HG03196 (cell line): ENCODE measurements around the gene SLC22A4.

Experiments
- ATAC-seq: cut with Tn5 transposase; IDR thresholded peaks from one replicate; pipeline ENCODE4 v1.9.1; 2021; ENCODE audit not compliant: unreplicated experiment

The SLC22A4 gene

DNA sequence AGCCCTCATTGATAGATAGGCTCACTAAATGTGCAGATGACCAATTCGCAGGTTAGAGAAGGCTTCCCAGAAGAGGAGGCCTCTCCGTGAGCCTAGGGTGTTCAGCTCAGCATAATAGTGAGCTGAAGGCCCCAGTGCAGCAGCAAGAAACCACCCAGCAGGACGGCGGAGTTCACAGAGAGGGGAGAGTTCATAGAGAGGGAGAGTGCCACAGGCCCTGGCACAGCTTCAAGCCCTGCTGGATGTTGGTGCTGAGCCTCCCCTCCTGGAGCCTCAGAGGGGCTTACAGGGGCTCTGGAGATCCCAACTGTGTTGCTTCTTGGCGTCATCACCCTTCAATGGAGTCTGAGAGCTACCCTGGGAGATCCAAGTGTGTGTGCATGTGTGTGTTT, 77.4 kb downstream of the SLC22A4 start:
- no peak for ATAC-seq

DNA sequence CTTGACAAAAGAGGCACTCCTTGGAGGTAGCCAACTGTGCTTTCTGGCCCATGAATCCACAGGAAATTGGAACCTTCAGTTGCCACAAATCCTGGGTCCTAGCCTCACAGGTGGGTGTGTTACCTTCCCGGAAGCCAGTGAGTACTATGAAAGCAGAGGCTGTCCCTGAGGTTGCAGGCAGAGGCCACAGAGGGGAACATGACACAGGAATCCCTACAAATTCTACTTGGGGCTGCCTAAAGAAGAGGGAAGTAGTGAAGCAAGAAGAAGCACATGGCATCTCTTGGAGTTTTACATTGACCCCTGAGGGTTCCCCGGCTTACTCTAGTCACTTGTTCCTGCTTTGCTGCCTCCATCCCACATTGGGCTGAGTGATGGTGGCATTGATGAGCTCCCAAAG, 77.9 kb downstream of the SLC22A4 start:
- ATAC-seq: no peak

DNA sequence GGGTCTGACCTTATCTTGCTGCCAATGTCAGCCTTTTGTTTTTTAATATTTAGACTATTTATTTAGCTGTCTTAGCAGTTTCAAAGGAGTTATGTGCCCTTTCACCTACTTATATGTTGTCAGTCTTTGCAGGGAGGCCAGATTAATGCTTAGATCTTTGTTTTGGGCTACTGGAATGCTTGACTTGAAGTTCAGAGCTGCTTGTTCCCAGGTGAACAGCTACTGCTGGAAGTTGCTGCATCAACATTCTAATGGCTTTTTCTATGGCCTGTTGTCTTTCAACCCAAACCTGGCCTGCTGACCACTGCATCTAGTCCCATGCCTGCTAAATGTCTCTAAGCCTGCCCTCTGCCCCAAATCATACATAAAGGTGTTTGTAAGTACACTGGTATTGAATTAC, 78.3 kb downstream of the SLC22A4 start:
- ATAC-seq: no peak

DNA sequence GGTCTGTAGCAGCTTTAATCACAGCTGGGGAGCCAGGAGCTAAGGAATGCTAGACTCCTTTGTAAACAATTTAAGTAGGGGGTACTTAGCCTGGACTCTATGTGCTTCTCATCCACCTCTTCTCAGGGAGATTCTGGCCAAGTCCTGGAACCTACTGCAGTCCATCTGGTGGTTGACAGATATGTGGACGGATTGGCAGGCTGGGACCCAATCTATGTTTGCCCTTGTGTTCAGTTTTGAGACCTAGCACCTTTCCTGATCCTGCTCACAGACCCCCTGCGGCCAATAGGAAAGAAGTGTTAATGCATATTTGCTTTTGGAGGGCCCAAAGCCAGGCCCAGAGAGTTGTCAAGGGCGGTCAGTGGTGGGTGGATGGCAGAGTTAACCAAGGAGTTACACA, 81.8 kb downstream of the SLC22A4 start:
- ATAC-seq: no peak

DNA sequence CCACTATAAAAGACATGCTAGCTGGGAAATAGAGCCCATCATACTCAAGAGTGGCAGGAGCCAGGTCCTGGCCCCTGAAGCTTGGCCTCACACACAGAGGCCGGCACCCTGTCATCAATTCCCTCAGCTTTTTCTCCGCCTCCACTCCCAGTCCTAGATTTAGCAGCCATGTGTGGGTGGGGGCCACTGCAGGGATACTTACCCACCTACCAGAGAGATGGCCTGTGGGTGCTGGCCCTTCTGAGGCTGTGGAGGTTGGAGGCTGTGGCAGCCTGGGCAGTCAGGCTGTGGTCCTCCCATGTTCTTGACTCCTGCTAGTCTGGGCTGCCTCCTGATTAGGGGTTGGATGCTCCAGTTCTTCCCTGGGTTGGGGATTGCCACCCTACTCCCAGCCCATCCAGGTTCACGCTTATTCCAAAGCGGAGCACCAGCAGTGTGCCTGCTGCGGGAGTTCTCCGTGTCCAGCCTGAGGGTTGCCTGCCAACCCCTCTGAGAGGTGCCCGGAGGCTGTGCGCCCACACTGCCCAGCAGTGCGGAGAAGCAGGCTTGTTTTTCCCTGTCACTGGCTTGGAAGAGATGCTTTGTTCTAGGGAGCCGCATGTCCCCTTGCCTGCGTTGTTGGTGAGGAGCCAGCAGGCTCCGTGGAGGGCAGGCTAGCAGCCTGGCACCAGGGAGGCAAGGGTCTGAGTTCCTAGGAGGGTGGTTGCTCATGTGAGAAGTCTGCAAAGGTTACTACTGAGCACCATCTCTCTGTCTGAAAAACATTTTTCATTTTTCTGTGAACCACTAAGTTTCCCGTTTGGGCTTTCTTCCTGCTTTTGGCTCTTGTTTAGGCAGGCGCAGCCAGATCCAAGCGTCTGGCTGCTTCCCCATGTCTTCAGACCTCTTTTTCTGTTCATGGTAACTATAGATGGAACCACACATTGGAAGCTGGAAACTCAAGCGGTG, 82.8 kb downstream of the SLC22A4 start:
- ATAC-seq: no peak

DNA sequence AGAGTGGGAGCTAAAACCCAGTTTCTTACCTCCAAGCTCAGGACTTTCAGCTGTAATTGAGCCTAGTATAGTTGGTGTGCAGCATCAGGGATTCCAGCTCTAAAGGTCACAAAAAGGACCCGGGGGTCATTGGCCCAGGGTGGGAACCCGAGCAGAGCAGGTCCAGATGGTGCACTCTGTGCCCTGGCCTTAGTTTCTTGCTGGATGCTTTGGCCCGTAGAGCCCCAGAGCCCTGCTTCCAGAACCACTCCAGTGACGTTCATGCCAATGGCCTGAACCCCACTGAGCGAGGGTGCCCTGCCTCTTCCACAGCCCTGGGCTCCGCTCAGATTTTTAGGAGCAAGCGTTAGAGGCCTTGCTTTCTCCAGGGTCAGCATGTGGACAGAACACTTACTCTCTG, 83.5 kb downstream of the SLC22A4 start:
- ATAC-seq: no peak

DNA sequence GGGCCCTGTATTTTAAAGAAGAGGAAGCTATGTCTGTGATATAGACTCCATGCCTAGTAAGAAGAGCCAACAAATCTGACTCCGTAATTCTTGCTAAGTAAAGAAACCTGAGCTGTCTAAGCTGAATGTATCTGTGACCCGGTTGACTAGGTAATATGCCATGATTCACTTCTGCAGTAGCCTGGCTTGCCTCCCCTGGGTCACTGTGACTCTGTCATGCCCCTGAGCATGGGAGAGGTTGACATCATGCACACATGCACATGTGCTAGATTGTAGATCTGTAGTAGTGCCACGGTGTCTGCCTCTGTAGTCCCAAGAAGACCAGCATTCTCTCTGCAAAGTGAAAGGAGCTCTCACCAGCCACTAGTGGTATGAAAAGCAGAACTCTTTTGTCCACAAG, 84.4 kb downstream of the SLC22A4 start:
- ATAC-seq: no peak

DNA sequence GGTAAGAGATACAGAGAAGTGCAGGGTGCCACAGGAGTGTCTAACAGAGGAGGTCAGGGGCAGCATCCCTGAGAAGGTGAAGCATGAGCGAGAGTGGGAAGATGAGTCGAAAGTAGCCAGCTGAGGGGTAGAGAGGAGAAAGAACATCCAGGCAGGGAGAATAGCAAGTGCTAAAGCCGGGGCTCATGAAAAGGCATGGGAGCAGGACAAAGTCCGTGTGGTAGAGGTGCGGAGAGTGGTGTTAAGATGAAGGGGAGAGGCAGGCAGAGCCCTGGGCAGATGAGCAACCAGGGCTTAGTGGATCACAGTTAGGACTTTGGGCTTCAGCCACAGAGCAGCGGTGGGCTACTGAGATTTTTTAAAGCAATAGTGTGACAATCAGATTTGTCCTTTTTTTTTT, 85.9 kb downstream of the SLC22A4 start:
- no peak for ATAC-seq

DNA sequence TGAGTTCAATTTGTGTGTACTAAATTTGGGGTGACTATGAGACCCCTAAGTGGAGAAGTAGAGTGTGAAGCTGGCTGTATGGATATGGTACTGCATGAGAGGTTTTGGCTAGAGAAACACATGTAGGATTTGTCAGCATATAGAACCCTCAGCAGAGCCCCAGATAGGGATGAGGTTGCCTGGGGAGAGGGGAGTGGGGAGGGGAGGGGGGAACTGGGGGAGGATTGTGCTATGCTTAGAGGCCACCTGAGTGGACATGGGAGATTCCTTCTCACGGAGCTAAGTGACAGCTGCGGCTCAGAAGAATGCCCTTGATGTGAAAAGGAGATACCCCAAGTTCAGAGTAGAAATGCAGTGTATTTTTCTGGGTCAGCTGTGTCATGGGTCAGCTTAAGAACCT, 86.5 kb downstream of the SLC22A4 start:
- no peak for ATAC-seq

DNA sequence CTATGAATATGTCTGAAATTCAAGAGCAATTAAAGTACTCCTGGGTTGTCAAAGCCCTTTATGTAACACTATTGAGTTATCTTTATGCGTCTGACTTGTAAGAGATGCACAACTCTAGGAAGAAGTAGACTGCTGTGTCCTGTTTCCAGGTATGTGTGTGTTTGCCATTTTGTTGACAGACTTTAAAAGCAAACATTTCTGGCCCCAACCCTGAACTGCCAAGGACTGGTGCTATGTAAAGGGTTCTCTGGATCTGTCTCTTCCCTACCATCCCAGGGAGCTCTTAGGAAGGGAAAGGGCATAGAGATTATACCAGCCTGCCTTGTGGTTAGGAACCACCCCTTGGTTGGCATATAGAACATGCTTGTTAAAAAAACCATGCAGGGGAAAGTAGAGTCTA, 87.4 kb downstream of the SLC22A4 start:
- no peak for ATAC-seq

DNA sequence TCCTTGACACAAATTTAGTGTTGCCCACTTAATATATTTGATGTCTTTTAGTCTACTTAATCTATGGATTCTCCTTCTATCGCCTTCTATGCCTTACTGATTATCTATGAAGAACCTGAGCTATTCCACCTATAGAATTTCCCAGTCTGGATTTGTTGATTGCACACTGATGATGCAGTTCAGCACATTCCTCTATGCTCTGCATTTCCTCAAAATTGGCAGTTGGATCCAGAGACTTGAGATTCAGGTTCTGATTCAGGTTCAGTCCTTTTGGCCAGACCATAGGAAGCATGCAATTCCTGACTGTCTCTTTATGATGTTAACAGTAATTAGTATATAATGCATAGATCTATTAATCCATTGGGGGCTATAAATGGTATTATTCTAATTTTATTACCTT, 89.1 kb downstream of the SLC22A4 start:
- no peak for ATAC-seq

DNA sequence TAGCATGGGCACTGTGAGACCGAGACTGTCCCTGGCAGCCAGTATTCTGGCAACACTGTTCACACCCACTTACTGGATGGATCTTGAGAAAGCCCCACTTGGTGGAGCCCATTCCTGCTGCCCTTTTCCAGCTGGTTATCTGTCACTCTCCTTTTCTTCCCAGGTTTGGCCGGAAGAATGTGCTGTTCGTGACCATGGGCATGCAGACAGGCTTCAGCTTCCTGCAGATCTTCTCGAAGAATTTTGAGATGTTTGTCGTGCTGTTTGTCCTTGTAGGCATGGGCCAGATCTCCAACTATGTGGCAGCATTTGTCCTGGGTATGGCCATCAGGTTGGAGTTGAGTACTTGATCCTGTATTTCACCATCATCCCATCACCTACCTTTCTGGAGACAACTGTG, 89.8 kb downstream of the SLC22A4 start:
- no peak for ATAC-seq

DNA sequence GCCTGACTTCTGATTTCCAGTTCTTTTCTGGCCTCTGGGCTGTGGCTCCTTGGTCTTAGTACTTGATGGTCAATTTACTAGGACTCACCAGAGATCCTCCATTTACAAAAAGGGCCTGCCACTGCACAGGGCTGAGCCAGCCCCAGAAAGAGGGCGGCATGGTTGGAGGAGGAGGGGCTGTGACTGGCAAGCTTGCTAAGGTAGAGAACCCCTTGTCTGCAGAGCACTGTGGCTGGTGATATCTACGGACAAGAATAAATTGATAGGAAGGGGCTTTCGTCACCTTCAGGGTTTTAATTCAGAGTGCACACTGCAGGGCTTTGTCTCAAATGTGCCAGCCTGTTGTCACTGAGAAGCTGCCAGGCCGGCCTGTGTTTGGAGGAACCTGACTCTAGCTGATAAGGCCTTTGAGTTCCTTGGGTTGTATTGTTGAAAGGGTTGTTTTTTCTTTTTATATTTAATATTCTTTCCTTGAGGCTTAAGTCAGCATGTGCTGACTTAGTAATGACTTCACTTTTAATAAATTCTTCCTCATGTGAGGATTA, 90.4 kb downstream of the SLC22A4 start:
- no peak for ATAC-seq

DNA sequence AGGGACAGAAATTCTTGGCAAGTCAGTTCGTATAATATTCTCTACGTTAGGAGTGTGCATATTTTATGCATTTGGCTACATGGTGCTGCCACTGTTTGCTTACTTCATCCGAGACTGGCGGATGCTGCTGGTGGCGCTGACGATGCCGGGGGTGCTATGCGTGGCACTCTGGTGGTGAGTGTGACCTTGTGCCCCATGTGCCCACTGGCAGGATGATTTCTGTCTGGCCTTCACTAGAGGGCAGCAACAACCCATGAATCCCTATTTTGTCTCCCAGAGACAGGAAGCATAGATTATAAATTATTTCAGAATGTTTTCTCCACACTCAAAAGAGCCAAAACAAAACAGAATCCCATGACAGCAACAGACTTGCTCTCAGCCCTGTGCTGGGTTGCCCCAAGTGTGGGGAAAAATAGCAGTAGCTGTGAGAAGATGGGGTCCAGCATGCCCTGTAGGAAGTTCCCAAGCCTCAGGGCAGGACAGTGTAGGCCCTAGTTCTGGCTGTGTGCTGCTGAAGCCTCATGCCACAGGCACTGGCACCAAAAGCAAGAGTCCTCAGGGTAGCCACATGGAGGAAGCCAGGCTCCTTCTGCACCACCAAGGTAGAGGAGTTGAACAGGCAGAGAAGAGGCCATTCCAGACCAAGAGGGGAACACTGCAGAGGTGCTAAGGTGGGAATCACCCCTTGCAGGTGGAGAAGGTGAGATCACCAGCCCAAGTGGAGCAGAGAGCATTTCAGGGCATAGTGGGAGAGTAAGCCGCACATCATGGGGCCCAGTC, 91.3 kb downstream of the SLC22A4 start:
- no peak for ATAC-seq

DNA sequence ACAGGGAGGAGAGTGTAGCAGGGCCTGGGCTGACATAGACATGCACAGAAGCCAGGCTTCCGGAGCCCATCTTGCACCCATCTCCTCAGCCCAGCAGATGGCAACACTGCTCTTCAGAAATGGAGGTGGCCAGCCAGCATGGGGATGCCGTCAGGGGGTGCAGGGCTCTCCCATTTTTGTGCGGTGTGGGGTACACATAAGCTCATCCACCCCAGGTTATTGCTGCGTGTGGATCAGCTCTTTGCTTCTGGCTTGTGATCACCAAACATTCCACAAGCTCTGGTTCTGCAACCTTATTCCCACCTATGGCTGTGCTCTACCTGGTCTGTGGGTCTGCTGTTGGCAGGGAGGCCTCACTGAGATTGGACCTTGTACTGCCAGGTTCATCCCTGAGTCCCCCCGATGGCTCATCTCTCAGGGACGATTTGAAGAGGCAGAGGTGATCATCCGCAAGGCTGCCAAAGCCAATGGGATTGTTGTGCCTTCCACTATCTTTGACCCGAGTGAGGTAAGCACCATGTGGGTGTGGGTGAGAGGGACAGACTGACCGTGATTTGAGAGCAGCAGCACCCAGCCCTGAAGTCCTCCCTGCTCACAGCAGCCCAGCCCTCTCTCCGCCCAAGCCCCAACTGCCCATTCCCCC, 92.6 kb downstream of the SLC22A4 start:
- peak; percentile 74 for ATAC-seq

DNA sequence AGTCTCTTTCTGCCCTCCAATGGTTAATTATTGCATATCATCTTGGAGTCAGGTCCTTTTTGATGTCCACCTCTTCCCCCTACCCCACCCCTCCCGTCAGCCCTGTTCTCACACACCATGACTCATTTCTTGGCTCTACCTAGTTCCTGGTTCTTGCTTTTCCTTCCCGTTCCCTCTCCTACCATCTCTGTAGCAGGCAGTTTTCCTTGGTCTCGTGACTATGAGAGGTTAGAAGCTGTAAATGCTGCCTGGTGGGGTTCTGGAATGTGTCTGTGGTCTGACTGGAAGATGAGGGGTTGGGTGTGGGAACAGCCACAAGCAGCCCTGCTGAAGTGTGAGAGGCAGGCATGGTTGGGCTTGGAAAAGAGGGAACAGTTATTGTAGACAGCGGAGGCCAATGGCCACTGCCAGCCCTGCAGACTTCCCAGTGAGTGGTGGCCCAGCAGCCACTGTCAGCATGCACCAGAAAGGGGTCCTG, 93.5 kb downstream of the SLC22A4 start:
- ATAC-seq: no peak

DNA sequence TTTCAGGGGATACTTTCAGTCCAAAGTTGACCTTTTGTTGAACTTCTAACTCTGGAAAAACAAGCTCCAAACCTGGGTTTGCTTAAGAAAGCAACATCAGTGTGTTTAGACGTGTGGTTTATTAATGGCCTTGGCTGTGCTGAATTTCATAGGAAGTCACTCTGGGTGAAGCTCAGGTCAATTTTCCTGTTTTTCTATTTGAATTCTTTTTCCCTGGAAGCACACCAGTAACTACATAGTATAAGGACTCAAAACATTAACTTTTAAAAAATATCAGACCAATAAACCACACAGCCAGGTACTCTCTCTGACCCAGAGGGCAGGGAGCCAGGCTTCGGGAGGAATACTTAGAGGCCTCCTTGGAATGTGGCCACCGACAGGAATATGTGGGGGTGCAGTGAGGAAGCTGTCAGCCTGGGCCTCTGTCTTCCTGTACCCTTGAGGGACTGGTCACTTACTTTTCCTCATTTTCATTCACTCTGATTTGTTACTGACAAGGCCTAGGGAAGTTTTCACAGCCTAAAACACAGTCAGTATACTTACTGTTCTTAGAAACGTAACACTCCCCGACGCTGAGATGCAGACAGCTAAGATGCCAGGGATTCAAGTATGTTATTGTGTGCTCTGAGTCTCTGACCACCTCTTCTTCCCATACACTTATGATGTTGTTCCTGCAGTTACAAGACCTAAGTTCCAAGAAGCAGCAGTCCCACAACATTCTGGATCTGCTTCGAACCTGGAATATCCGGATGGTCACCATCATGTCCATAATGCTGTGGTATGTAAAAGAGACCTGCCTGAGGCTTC, 94.3 kb downstream of the SLC22A4 start:
- ATAC-seq: no peak

DNA sequence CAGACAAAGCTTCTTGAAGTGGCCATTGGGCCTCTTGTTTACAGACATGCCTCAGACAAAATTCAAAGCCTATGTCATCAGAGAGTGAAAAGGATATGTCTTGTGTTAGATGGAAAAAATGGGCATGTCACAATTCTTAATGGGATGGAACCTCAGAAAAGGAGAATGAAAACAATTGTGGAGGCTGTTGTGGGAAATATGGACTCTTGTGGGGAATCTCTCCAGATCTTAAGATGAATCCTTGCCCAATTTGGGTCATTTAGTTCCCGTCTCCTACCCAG, 94.8 kb downstream of the SLC22A4 start:
- no peak for ATAC-seq

DNA sequence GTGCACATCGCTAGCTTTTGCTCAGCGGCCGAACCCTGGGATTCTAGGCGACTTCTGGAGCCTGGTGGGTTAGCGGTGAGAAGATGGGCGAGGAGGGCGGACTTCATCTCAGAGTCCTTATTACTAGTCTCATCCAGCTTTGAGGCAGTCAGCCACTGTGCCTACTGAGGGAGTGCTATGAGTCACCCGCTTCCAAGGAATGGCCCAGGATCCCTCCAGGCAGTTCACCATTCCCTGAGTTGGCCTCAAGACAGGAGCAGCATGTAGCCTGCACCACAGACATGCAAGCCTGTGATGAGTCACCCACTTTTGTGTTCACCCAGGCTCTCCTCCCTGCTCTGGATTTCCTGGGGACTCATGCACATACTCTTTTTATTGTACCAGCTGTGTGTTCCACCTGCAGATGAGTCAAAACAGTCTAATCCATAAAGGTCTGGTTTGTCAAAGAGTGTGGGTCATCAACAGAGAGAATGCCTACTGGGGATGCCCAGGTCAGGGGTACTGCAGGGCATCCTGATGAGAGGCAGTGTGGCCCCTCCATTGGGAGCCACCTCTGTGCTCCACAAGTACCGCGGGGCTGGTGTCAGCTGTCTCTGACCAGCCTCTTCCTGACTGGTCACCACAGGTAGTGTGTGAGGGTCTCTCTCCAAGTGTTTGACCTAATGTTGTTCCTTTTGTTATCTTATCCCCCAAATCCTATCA, 95.5 kb downstream of the SLC22A4 start:
- ATAC-seq: no peak

DNA sequence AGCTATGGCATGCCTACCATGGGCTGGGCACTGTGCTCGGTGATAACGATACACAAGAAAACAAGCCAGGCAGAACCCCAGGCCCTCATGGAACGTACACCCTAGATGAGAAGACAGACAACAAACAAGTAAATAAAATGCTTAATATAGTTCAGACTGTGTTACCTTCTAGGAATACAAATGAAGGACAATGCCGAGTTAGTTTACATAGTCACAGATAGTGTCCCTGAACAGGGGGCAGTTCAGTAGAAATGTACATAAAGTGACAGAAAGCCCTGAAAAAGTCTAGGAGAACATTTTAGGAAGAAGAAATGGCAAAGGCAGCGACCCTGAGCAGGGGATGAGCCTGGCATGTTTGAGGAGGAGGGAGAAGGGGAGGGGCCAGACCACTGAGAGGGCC, 97.1 kb downstream of the SLC22A4 start:
- no peak for ATAC-seq
